Hepatocyte (in vitro differentiated cells): ENCODE results near the gene PCED1A.

ENCODE experiments used
- CTCF ChIP-seq: fragments of 200-600 bp; sonication (generic); IDR thresholded peaks from 2 replicates; pipeline ENCODE4 v1.5.1; 2016; ENCODE audit warnings: antibody characterized with exemption, mild to moderate bottlenecking; ENCODE audit not compliant: poor library complexity
- EZH2 ChIP-seq: fragments of 200-600 bp; sonication (generic); IDR thresholded peaks from 2 replicates; pipeline ENCODE4 v1.6.1; 2016; ENCODE audit warnings: antibody characterized with exemption, mild to moderate bottlenecking, borderline replicate concordance

- no peak for TF ChIP-seq CTCF
- no peak for TF ChIP-seq EZH2
These were observed 45.5 kb downstream of the PCED1A start for GRCh38 chr20:2794866-2795447.
